Inferior parietal cortex (tissue), 1 donor: ENCODE results near the gene DOCK8.
A peak's percentile ranks its signal among the peaks of the same experiment; 100 is the strongest.

Source experiments
- DNase-seq: peaks from one replicate; pipeline ENCODE4 v3.0.0-alpha.2; 2016; ENCODE audit errors: extremely low spot score

Gene DOCK8

GRCh38 chr9:495739-496138 is 281.1 kb downstream of the DOCK8 start:
- DNase-seq = no peak

GRCh38 chr9:503326-503725 is 288.7 kb downstream of the DOCK8 start:
- no peak for DNase-seq

GRCh38 chr9:503881-504852 is 289.5 kb downstream of the DOCK8 start, which contains the start of gene KANK1:
Gene KANK1 (plus strand): TSS chr9:504695.
- DNase-seq = peak; percentile 72

- no peak for DNase-seq
These were observed 290.5 kb downstream of the DOCK8 start for GRCh38 chr9:504921-505740.

- DNase-seq = no peak
These were observed 291.0 kb downstream of the DOCK8 start for GRCh38 chr9:505741-506059.

- no peak for DNase-seq
These were observed 291.6 kb downstream of the DOCK8 start for GRCh38 chr9:506281-506680.

- no peak for DNase-seq
These were observed 297.2 kb downstream of the DOCK8 start for GRCh38 chr9:511861-512260.

GRCh38 chr9:512555-513272 is 298.0 kb downstream of the DOCK8 start:
- DNase-seq = no peak
